HEK293T (cell line): ENCODE measurements around the gene C20orf141.

Source experiments
- ARNT ChIP-seq: fragments of 450-650 bp; IDR thresholded peaks from 2 replicates; pipeline ENCODE4 v1.6.1; 2017; ENCODE audit warnings: mild to moderate bottlenecking
- BHLHE40 ChIP-seq: fragments of 450-650 bp; IDR thresholded peaks from 2 replicates; pipeline ENCODE4 v1.6.1; 2016; ENCODE audit warnings: mild to moderate bottlenecking, moderate library complexity, borderline replicate concordance
- ELF4 ChIP-seq: fragments of 450-650 bp; IDR thresholded peaks from 2 replicates; pipeline ENCODE4 v1.6.1; 2017; ENCODE audit warnings: antibody characterized with exemption
- FOXA1 ChIP-seq: fragments of 450-650 bp; IDR thresholded peaks from 2 replicates; pipeline ENCODE4 v1.6.1; 2016; ENCODE audit warnings: mild to moderate bottlenecking
- FOXK2 ChIP-seq: fragments of 450-650 bp; IDR thresholded peaks from 2 replicates; pipeline ENCODE4 v1.6.1; 2016; ENCODE audit warnings: mild to moderate bottlenecking
- FOXM1 ChIP-seq: fragments of 450-650 bp; IDR thresholded peaks from 2 replicates; pipeline ENCODE4 v1.6.1; 2017; ENCODE audit warnings: mild to moderate bottlenecking, borderline replicate concordance
- L3MBTL2 ChIP-seq: fragments of 450-650 bp; conservative IDR thresholded peaks from 2 replicates; pipeline ENCODE4 v1.6.1; 2016; ENCODE audit warnings: mild to moderate bottlenecking
- NFRKB ChIP-seq: fragments of 450-650 bp; IDR thresholded peaks from 2 replicates; pipeline ENCODE4 v1.6.1; 2016; ENCODE audit warnings: mild to moderate bottlenecking, moderate library complexity
- SP1 ChIP-seq: fragments of 450-650 bp; IDR thresholded peaks from 2 replicates; pipeline ENCODE4 v1.6.1; 2017
- TARDBP ChIP-seq: fragments of 450-650 bp; IDR thresholded peaks from 2 replicates; pipeline ENCODE4 v1.6.1; 2016
- ZNF384 ChIP-seq: fragments of 450-650 bp; IDR thresholded peaks from 2 replicates; pipeline ENCODE4 v1.6.1; 2016

- TF ChIP-seq ZNF384, result no peak
- no peak for TF ChIP-seq NFRKB
- no peak for TF ChIP-seq FOXK2
- TF ChIP-seq BHLHE40, result no peak
- no peak for TF ChIP-seq FOXA1
- no peak for TF ChIP-seq L3MBTL2
- TF ChIP-seq SP1, result no peak
- no peak for TF ChIP-seq ARNT
- TF ChIP-seq FOXM1, result no peak
- no peak for TF ChIP-seq TARDBP
- TF ChIP-seq ELF4, result no peak
Measured at GRCh38 chr20:2817341-2817726, 2.5 kb downstream of the C20orf141 start.
